WTC11 (cell line): ENCODE data around the gene SNRPB2. TPM values are rescaled to one million over a fixed set of nuclear protein-coding genes. Genes with fewer than 3 reads are reported as not detected.

Experiments
- ATAC-seq: fragments of 200-7000 bp; cut with Tn5 transposase; 2 replicates; pipeline ENCODE4 v1.10.0; 2021; ENCODE audit warnings: mild to moderate bottlenecking, moderate library complexity
- CTCF ChIA-PET: fragments of 300-600 bp; sonication (Branson Sonifier 250); formaldehyde crosslinking; loops from one replicate; lab custom pipeline; 2021; ENCODE audit warnings: antibody characterized with exemption; lab: Charles Lee
- POLR2A ChIA-PET: fragments of 350-600 bp; sonication (Branson Sonifier 250); formaldehyde crosslinking; loops from one replicate; lab custom pipeline; 2021; ENCODE audit warnings: antibody characterized with exemption; lab: Charles Lee
- DNase-seq: peaks from one replicate; pipeline ENCODE4 v3.0.0; 2021; ENCODE audit warnings: low spot score
- H3K27ac Mint-ChIP-seq: 2 replicates; pipeline ENCODE4 v1.8.0; 2021; ENCODE audit warnings: mixed read lengths
- H3K27me3 Mint-ChIP-seq: 2 replicates; pipeline ENCODE4 v1.8.0; 2021; ENCODE audit warnings: low read depth, mild to moderate bottlenecking, moderate library complexity, mixed read lengths
- H3K36me3 Mint-ChIP-seq: 2 replicates; pipeline ENCODE4 v1.8.0; 2021; ENCODE audit warnings: mixed read lengths
- H3K4me1 Mint-ChIP-seq: 2 replicates; pipeline ENCODE4 v1.8.0; 2022; ENCODE audit warnings: mixed read lengths
- H3K4me3 Mint-ChIP-seq: 2 replicates; pipeline ENCODE4 v1.8.0; 2021; ENCODE audit warnings: mild to moderate bottlenecking, moderate library complexity, mixed read lengths
- H3K9me3 Mint-ChIP-seq: 2 replicates; pipeline ENCODE4 v1.8.0; 2021; ENCODE audit warnings: mixed read lengths
- ATF1 ChIP-seq: sonication (generic); formaldehyde crosslinking; IDR thresholded peaks from 2 replicates; pipeline ENCODE4 v1.8.1; 2023; ENCODE audit warnings: mild to moderate bottlenecking, moderate library complexity, missing genetic modification reagents
- ATF6 ChIP-seq: sonication (generic); formaldehyde crosslinking; IDR thresholded peaks from 2 replicates; pipeline ENCODE4 v1.8.1; 2023; ENCODE audit warnings: mild to moderate bottlenecking, missing genetic modification reagents
- CBFB ChIP-seq: sonication (generic); formaldehyde crosslinking; IDR thresholded peaks from 2 replicates; pipeline ENCODE4 v1.8.1; 2022; ENCODE audit warnings: mild to moderate bottlenecking, low read depth, missing genetic modification reagents
- CDX4 ChIP-seq: fragments of 250-450 bp; sonication (Bioruptor Pico); IDR thresholded peaks from 2 replicates; pipeline ENCODE4 v1.9.0; 2021; ENCODE audit warnings: moderate library complexity, mild to moderate bottlenecking, inconsistent platforms, borderline replicate concordance
- E2F4 ChIP-seq: sonication (generic); formaldehyde crosslinking; IDR thresholded peaks from 2 replicates; pipeline ENCODE4 v1.8.1; 2022; ENCODE audit warnings: low read depth, mild to moderate bottlenecking, moderate library complexity, missing genetic modification reagents, borderline replicate concordance
- ELF4 ChIP-seq: sonication (generic); formaldehyde crosslinking; IDR thresholded peaks from 2 replicates; pipeline ENCODE4 v1.8.1; 2022; ENCODE audit warnings: low read depth, mild to moderate bottlenecking, moderate library complexity, missing genetic modification reagents
- EMX1 ChIP-seq: fragments of 250-450 bp; sonication (Bioruptor Pico); IDR thresholded peaks from 2 replicates; pipeline ENCODE4 v1.8.0; 2021; ENCODE audit warnings: mild to moderate bottlenecking
- FOXJ3 ChIP-seq: sonication (generic); formaldehyde crosslinking; IDR thresholded peaks from 2 replicates; pipeline ENCODE4 v1.9.0; 2021; ENCODE audit warnings: missing genetic modification reagents, mild to moderate bottlenecking, borderline replicate concordance
- FOXK1 ChIP-seq: sonication (generic); formaldehyde crosslinking; IDR thresholded peaks from 2 replicates; pipeline ENCODE4 v1.8.0; 2022; ENCODE audit warnings: mild to moderate bottlenecking, moderate library complexity, missing genetic modification reagents
- FOXP4 ChIP-seq: sonication (generic); formaldehyde crosslinking; IDR thresholded peaks from 2 replicates; pipeline ENCODE4 v1.8.0; 2022; ENCODE audit warnings: mild to moderate bottlenecking, missing genetic modification reagents
- GABPB1 ChIP-seq: sonication (generic); formaldehyde crosslinking; IDR thresholded peaks from 2 replicates; pipeline ENCODE4 v1.8.1; 2023; ENCODE audit warnings: mild to moderate bottlenecking, missing genetic modification reagents
- GRHL2 ChIP-seq: fragments of 250-450 bp; sonication (Bioruptor Pico); IDR thresholded peaks from 2 replicates; pipeline ENCODE4 v1.8.0; 2022; ENCODE audit warnings: mild to moderate bottlenecking, moderate library complexity; ENCODE audit not compliant: insufficient replicate concordance, severe bottlenecking
- JUN ChIP-seq: sonication (generic); formaldehyde crosslinking; IDR thresholded peaks from 2 replicates; pipeline ENCODE4 v1.8.0; 2023; ENCODE audit warnings: mild to moderate bottlenecking, missing genetic modification reagents
- KAT7 ChIP-seq: sonication (generic); formaldehyde crosslinking; IDR thresholded peaks from 2 replicates; pipeline ENCODE4 v1.8.1; 2023; ENCODE audit warnings: missing genetic modification reagents, mild to moderate bottlenecking, borderline replicate concordance
- MXD4 ChIP-seq: fragments of 250-450 bp; sonication (Bioruptor Pico); IDR thresholded peaks from 2 replicates; pipeline ENCODE4 v1.8.0; 2021; ENCODE audit warnings: mild to moderate bottlenecking, moderate library complexity, borderline replicate concordance
- NFYB ChIP-seq: sonication (generic); formaldehyde crosslinking; conservative IDR thresholded peaks from 2 replicates; pipeline ENCODE4 v1.8.0; 2022; ENCODE audit warnings: low read depth, missing genetic modification reagents
- NR1H2 ChIP-seq: sonication (generic); formaldehyde crosslinking; IDR thresholded peaks from 2 replicates; pipeline ENCODE4 v1.9.0; 2021; ENCODE audit warnings: mild to moderate bottlenecking, moderate library complexity, missing genetic modification reagents
- OVOL2 ChIP-seq: fragments of 250-450 bp; sonication (Bioruptor Pico); IDR thresholded peaks from 2 replicates; pipeline ENCODE4 v1.9.0; 2021; ENCODE audit warnings: mild to moderate bottlenecking, borderline replicate concordance
- PRRX2 ChIP-seq: fragments of 250-450 bp; sonication (Bioruptor Pico); IDR thresholded peaks from 2 replicates; pipeline ENCODE4 v1.8.0; 2021; ENCODE audit warnings: mild to moderate bottlenecking
- SOX15 ChIP-seq: fragments of 250-450 bp; sonication (Bioruptor Pico); IDR thresholded peaks from 2 replicates; pipeline ENCODE4 v1.9.0; 2021; ENCODE audit warnings: mild to moderate bottlenecking
- TEAD4 ChIP-seq: sonication (generic); formaldehyde crosslinking; IDR thresholded peaks from 2 replicates; pipeline ENCODE4 v1.8.0; 2022; ENCODE audit warnings: mild to moderate bottlenecking, missing genetic modification reagents
- USF2 ChIP-seq: sonication (generic); formaldehyde crosslinking; IDR thresholded peaks from 2 replicates; pipeline ENCODE4 v1.8.1; 2023; ENCODE audit warnings: mild to moderate bottlenecking, missing genetic modification reagents, moderate library complexity
- ZBTB21 ChIP-seq: sonication (generic); formaldehyde crosslinking; IDR thresholded peaks from 2 replicates; pipeline ENCODE4 v1.8.1; 2023; ENCODE audit warnings: mild to moderate bottlenecking, missing genetic modification reagents, borderline replicate concordance
- ZMAT4 ChIP-seq: fragments of 250-450 bp; sonication (Bioruptor Pico); IDR thresholded peaks from 2 replicates; pipeline ENCODE4 v1.9.0; 2021; ENCODE audit warnings: mild to moderate bottlenecking
- ZNF671 ChIP-seq: fragments of 250-450 bp; sonication (Bioruptor Pico); IDR thresholded peaks from 2 replicates; pipeline ENCODE4 v1.8.0; 2021; ENCODE audit warnings: mild to moderate bottlenecking
- total RNA-seq: library from RNA; stranded (reverse); gene quantifications from 3 replicates; pipeline ENCODE4 v1.2.3, GENCODE V29; 2021

SNRPB2 gene
- total RNA-seq, 1 experiment from 2014 or later: 88.3 TPM

GRCh38 chr20:16714751-16715150 lies 15.1 kb upstream of the SNRPB2 start:
- H3K27me3 Mint-ChIP-seq: no peaks in the 10 kb centered on the region
- H3K4me1 Mint-ChIP-seq: peaks cover 18% of the 10 kb centered on the region
- no peak for ATAC-seq
- CTCF ChIA-PET: interaction anchor here (0.8 to 1.9 kb wide), 3 partner anchors 34 to 46 kb away, joined by 3 to 6 read pairs (median 3); partner anchors contain the start of gene OTOR
- no peak overlapping the region for H3K4me3 Mint-ChIP-seq
- TF ChIP-seq E2F4 (CRISPR knock-in tag) (no peak), NR1H2 (CRISPR knock-in tag) (no peak), KAT7 (CRISPR knock-in tag) (no peak), FOXP4 (no peak), CDX4 (no peak), FOXK1 (CRISPR knock-in tag) (no peak), PRRX2 (no peak), NFYB (CRISPR knock-in tag) (no peak), ZBTB21 (CRISPR knock-in tag) (no peak), CBFB (CRISPR knock-in tag) (no peak)
- H3K36me3 Mint-ChIP-seq: no peaks in the 10 kb centered on the region
- 0 out of 2 replicates have a peak, but pooled peaks cover 4% of the 10 kb centered on the region for H3K9me3 Mint-ChIP-seq
- POLR2A ChIA-PET: no interaction called here
- H3K27ac Mint-ChIP-seq: no peak overlapping the region
- DNase-seq: no peak

GRCh38 chr20:16719421-16719820 lies 10.4 kb upstream of the SNRPB2 start:
- H3K27me3 Mint-ChIP-seq: peaks cover 23% of the 10 kb centered on the region

More at GRCh38 chr20:16719421-16719820, 10.4 kb upstream of the SNRPB2 start:
- CTCF ChIA-PET: interaction anchor here (0.7 kb wide), 1 partner anchor 30 kb away, joined by 3 read pairs; no protein-coding TSS in a partner anchor
- no peak for TF ChIP-seq MXD4 (CRISPR knock-in tag)
- no peak for TF ChIP-seq FOXP4
- no peak for TF ChIP-seq ZNF671 (CRISPR knock-in tag)
- TF ChIP-seq JUN (CRISPR knock-in tag): no peak
- TF ChIP-seq ATF6 (CRISPR knock-in tag): no peak
- no peak for TF ChIP-seq GABPB1 (CRISPR knock-in tag)
- no peak for TF ChIP-seq GRHL2
- TF ChIP-seq USF2 (CRISPR knock-in tag): no peak
- no peak for TF ChIP-seq OVOL2
- TF ChIP-seq ELF4 (CRISPR knock-in tag): no peak
- TF ChIP-seq ZMAT4 (CRISPR knock-in tag): no peak
- no peak for TF ChIP-seq EMX1 (CRISPR knock-in tag)
- no peak for TF ChIP-seq FOXJ3 (CRISPR knock-in tag)
- TF ChIP-seq KAT7 (CRISPR knock-in tag): no peak
- no peak for TF ChIP-seq ATF1 (CRISPR knock-in tag)
- no peak for TF ChIP-seq TEAD4 (CRISPR knock-in tag)
- no peak for TF ChIP-seq SOX15 (CRISPR knock-in tag)
- no peak for TF ChIP-seq CBFB (CRISPR knock-in tag)
- POLR2A ChIA-PET: no interaction called here
- Mint-ChIP-seq H3K36me3 (no peaks in the 10 kb centered on the region), H3K4me1 (peaks cover 11% of the 10 kb centered on the region), H3K27ac (no peak overlapping the region), H3K4me3 (no peak overlapping the region), H3K9me3 (0 out of 2 replicates have a peak, but pooled peaks cover 4% of the 10 kb centered on the region)
- DNase-seq: no peak
- no peak for ATAC-seq
